Thyroid gland (tissue), 4 donors: ENCODE measurements around the gene FIG4.

Experiments
- CTCF ChIP-seq, 6 experiments: fragments of 200-600 bp in 3 of 6; fragments of 450-650 bp in 3 of 6; sonication (generic) in 3 of 6; IDR thresholded peaks; one replicate each; pipeline ENCODE4 v1.5.1; 2016 to 2019; ENCODE audit warnings: antibody characterized with exemption in 6 of 6, mild to moderate bottlenecking in 2 of 6, inconsistent platforms in 1 of 6, moderate library complexity in 1 of 6
- POLR2A ChIP-seq, 2 donors: fragments of 450-650 bp; IDR thresholded peaks; one replicate each; pipeline ENCODE4 v1.6.1; 2017; ENCODE audit warnings: antibody characterized with exemption in 2 of 2, mild to moderate bottlenecking in 2 of 2, moderate library complexity in 1 of 2

- TF ChIP-seq CTCF (IDR thresholded peaks at IDR 0.05) = no peak
- TF ChIP-seq POLR2A (IDR thresholded peaks at IDR 0.05) = no peak
These were observed 91.4 kb downstream of the FIG4 start for GRCh38 chr6:109782491-109782999.
